Measurements from ENCODE around the gene DNAH17.
"Not testable (repeated sequence)": the region's sequence is repeated elsewhere in the genome, so short reads cannot be mapped to it uniquely, and the experiment has no call there.

DNAH17 gene

GRCh38 chr17:78475211-78475610 lies 102.0 kb downstream of the DNAH17 start:
- no peak for DNase-seq

- DNase-seq = no peak
Observed at GRCh38 chr17:78474614-78475146, 102.5 kb downstream of the DNAH17 start.

GRCh38 chr17:78473951-78474613 lies 103.1 kb downstream of the DNAH17 start:
- no peak for DNase-seq

- no peak for DNase-seq
Observed at GRCh38 chr17:78472035-78472905, 104.9 kb downstream of the DNAH17 start.

- no peak for DNase-seq
Observed at GRCh38 chr17:78471635-78472034, 105.6 kb downstream of the DNAH17 start.

GRCh38 chr17:78469443-78469842 lies 107.8 kb downstream of the DNAH17 start:
- DNase-seq = no peak

GRCh38 chr17:78468366-78468765 lies 108.8 kb downstream of the DNAH17 start:
- DNase-seq = no peak

- no peak for DNase-seq
Observed at GRCh38 chr17:78466786-78467715, 110.1 kb downstream of the DNAH17 start.

- not testable (repeated sequence) for DNase-seq
Observed at GRCh38 chr17:78466109-78466785, 110.9 kb downstream of the DNAH17 start.

GRCh38 chr17:78462148-78462547 lies 115.0 kb downstream of the DNAH17 start:
- no peak for DNase-seq

GRCh38 chr17:78461799-78462053 lies 115.5 kb downstream of the DNAH17 start:
- no peak for DNase-seq

GRCh38 chr17:78460951-78461798 lies 116.0 kb downstream of the DNAH17 start:
- no peak for DNase-seq

- DNase-seq = no peak
Observed at GRCh38 chr17:78460176-78460675, 117.0 kb downstream of the DNAH17 start.

GRCh38 chr17:78459696-78460095 lies 117.5 kb downstream of the DNAH17 start:
- DNase-seq = no peak

- no peak for DNase-seq
Observed at GRCh38 chr17:78458736-78459335, 118.4 kb downstream of the DNAH17 start.

- DNase-seq = no peak
Observed at GRCh38 chr17:78458091-78458490, 119.1 kb downstream of the DNAH17 start.

GRCh38 chr17:78454346-78454745 lies 122.8 kb downstream of the DNAH17 start:
- no peak for DNase-seq

GRCh38 chr17:78451753-78452152 lies 125.4 kb downstream of the DNAH17 start:
- DNase-seq = no peak

- no peak for DNase-seq
Observed at GRCh38 chr17:78450696-78451345, 126.4 kb downstream of the DNAH17 start.

- no peak for DNase-seq
Observed at GRCh38 chr17:78449983-78450595, 127.1 kb downstream of the DNAH17 start.
